GM21367 (cell line): ENCODE measurements around the gene EPN1.

Experiments
- ATAC-seq: cut with Tn5 transposase; IDR thresholded peaks from one replicate; pipeline ENCODE4 v1.9.1; 2021; ENCODE audit not compliant: unreplicated experiment

EPN1 gene

DNA sequence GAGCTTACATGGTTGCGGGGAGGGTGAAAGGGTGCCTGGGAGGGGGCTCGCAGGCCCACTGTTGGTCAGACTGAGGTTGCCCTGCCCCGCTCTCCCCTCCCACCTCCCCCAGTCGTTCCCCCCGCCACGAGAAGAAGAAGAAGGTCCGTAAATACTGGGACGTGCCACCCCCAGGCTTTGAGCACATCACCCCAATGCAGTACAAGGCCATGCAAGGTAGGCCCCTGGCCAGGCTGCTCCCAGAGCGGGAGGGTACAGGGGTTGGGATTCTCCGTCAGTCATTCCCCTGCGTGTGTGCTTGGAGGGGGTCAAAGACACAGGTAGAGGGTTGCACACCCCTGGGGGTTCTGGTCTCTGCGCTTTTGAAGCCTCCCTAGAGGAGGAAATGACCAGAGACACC lies 14.6 kb upstream of the EPN1 start:
- no peak for ATAC-seq

DNA sequence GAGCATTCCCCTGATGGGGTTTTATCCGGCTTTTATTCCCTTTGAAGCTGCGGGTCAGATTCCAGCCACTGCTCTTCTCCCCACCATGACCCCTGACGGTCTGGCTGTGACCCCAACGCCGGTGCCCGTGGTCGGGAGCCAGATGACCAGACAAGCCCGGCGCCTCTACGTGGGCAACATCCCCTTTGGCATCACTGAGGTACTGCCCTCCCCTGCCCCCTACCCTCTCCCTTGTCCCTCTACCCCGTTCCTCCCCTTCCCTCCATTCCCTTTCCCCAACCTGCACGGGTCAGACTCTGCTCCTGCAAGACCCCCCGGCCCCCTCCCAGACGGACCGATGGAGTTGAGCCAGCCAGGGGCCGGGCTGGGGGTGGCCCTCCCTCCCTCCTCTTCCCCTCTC lies 14.0 kb upstream of the EPN1 start:
- no peak for ATAC-seq

GRCh38 chr19:55661826-55662225 lies 13.2 kb upstream of the EPN1 start:
- no peak for ATAC-seq

GRCh38 chr19:55663846-55664536 lies 11.0 kb upstream of the EPN1 start:
- ATAC-seq, result no peak

DNA sequence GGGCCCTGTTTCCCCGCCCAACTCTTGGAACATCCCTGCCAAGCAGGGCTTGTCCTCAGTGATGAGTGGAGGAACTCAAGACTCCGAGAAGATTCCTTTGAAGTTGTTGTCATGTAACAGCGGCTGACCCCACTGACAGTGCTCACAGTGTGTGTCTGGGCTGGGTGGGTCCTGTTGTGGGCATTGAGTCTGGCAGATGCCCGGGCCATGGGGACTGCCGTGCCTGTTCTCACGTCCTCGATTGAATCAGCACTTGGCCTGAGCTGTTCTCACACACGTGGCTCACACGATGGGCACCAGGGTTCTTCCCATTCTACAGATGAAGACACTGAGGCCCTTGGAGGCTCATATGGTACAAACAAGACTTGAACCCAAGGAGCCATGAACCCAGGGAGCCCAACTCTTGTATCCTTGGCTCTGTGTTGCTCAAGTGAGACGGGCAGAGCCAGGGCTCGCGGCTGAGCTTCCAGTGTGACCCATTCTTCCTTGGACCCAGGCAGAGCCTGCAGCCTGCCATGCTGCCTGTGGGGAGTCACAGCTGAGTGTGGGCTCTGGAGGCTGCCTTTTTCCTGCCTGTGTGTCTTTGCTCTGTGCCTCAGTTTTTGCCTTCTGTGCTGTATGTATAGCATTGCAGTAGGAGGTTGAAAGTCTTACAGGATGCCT lies 8.6 kb upstream of the EPN1 start:
- no peak for ATAC-seq

- ATAC-seq, result no peak
Measured at GRCh38 chr19:55667006-55667381, 8.0 kb upstream of the EPN1 start.

DNA sequence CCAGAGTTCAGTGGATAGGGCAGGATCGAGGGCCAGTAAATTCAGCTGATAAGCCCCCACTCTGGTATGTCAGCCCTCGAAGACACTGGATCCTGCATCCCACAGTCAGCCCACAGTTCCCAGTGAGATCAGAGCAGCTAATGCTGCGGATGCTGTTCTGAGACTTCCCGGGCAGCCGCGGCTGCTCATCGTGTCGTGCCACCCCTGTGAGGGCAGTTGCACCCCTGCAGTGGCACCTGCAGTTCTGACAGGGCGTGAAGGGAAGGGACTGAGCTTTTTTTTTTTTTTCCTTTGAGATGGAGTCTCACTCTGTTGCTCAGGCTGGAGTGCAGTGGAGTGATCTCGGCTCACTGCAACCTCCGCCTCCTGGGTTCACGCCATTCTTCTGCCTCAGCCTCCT lies 7.5 kb upstream of the EPN1 start:
- ATAC-seq, result no peak

- ATAC-seq, result no peak
Measured at GRCh38 chr19:55667958-55668357, 7.1 kb upstream of the EPN1 start.

DNA sequence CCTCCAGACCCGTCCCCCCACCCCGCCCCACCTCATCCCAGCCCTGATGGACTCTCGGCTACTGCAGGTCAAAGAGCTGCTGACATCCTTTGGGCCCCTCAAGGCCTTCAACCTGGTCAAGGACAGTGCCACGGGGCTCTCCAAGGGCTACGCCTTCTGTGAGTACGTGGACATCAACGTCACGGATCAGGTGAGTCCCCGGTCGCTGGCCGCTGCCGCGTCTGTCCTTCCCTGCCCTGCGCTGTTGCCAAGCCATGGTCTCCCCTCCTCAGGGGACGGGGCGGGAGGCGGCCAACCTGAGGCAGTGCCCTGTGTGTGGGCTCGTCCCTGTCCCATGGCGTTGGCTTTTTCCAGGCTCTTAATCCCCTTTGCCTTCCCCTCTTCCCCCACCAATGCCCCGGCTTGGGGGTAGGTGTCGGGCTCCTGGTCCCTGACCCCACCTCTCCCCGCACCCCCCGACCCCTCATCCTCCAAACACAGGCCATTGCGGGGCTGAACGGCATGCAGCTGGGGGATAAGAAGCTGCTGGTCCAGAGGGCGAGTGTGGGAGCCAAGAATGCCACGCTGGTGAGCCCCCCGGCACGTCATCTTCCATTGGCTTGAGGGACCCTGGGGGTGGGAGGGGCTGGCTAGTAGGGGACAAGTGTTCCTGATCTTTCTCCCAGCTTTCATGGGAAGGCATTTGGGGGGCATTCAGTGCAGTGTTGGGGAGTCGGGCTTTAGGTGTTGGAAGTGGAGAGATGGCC lies 6.2 kb upstream of the EPN1 start:
- ATAC-seq, result no peak

- no peak for ATAC-seq
Measured at GRCh38 chr19:55669418-55670279, 5.4 kb upstream of the EPN1 start.

DNA sequence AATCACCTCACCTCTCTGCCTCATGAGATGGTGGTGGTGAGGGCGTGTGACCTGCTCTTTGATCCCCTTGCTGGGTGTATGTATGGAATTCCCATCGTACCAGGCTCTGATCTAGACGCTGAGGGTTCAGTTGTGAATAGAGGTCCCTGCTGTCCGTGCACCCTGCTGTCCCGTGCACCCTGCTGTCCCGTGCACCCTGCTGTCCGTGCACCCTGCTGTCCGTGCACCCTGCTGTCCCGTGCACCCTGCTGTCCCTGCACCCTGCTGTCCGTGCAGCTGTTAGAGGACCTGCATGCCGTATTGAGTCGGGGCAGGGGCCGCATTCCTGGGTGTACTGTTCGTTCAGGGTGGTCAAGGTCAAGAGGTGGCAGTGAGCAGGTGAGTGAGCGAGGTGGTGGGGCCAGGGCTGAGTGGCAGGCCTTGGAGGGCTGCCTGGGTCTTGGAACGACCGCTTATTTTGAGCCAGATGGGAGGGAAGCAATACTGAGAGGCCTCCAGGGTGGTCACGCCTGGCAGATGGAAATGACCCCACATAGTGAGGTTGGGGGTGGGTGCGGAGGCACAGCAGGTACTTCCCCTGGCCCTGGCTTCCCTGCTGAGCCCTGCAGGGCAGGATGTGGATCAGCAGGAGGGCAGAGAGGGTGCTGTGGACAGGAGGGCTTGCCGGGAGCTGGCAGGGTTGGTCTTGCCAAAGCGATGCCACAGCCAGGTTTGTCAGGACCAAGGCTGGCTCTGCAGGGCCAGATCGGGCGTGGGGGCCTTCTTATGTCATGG lies 4.6 kb upstream of the EPN1 start:
- no peak for ATAC-seq

- no peak for ATAC-seq
Measured at GRCh38 chr19:55671054-55671378, 4.0 kb upstream of the EPN1 start.

DNA sequence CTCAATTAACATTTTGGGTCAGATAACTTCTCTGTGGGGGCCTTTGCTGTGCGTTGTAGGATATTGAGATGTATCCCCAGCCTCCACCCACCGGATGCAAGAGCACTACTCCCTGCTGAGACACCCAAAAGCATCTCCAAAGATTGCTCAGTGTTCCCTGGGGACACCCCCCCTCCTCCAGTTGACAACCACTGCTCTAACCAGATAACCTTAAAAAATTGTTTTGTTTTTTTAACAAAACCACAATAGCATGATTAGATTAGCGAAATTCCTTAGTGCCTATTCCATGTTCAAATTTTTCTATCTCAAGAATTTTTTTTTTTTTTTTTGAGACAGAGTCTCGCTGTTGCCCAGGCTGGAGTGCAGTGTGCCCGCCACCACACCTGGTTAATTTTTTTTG lies 2.6 kb upstream of the EPN1 start:
- no peak for ATAC-seq

DNA sequence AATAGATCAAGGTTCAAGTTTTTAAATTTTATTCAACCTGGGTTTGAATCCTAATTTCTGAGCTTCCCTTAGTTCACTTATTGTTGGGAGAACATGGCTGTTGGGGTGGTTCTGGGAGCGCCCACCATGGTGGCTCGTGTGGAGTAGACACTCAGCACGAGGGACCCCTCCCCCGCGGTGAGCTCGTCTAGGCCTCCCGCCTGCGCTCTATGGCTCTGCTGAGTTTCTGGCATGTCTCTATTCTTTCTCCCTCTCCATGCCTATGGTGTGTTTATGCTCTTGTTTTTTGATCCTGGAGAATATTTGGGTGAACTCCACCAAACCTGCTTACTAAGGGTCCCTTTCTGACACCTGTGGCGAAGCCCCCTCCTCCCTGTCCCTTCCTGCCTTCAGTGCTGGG lies 1.6 kb upstream of the EPN1 start:
- ATAC-seq, result no peak

- ATAC-seq, result no peak
Measured at GRCh38 chr19:55673889-55674288, 1.1 kb upstream of the EPN1 start.

GRCh38 chr19:55674459-55674840 lies 576 bp upstream of the EPN1 start:
- ATAC-seq, result no peak

GRCh38 chr19:55675661-55676354 lies 782 bp downstream of the EPN1 start:
- no peak for ATAC-seq

GRCh38 chr19:55676383-55676782 lies 1.4 kb downstream of the EPN1 start:
- ATAC-seq, result no peak

DNA sequence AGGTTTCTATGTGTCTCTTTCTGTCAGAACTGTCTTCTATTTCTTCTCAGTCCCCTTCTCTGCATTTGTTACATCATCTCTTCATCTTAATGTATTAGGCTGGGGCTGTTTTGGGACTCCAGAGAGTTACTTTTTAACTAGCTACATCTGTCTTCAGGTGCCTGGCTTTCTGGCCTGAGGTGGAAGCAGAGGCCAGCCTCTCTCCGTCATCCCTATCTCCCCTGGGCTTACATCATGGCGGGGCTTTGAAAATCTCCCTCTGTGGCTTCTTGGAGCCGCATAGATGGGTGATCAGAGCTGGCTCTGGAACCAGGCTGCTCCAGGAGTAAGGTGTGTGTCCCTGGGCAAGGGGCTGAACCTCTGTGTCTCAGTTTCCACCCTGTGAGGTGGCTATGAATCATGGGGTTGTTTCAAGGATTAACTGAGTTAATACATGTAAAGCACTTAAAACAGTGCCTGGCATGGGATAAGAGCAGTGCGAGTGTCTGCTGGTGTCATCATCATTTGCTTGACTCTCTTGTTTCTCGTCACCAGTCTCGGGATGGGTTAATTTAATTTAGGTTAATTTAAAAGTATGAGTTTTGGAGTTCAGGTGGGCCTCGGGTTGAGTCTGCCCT lies 2.0 kb downstream of the EPN1 start:
- ATAC-seq, result no peak

GRCh38 chr19:55677572-55678028 lies 2.6 kb downstream of the EPN1 start:
- no peak for ATAC-seq
